GM12874 (cell line): Measurements from ENCODE around the gene DIAPH2.

Experiments
- CTCF ChIP-seq: IDR thresholded peaks from 2 replicates; pipeline ENCODE4 v1.5.1; 2011; ENCODE audit warnings: low read depth, mild to moderate bottlenecking, control low read depth, low read length, moderate library complexity; ENCODE audit not compliant: insufficient read depth

Gene DIAPH2

GRCh38 chrX:97074400-97074799, 389.8 kb downstream of the DIAPH2 start:
- TF ChIP-seq CTCF = no peak

GRCh38 chrX:97089116-97089515, 404.5 kb downstream of the DIAPH2 start:
- no peak for TF ChIP-seq CTCF

- TF ChIP-seq CTCF = no peak
Measured at GRCh38 chrX:97096385-97096784, 411.7 kb downstream of the DIAPH2 start.

GRCh38 chrX:97102938-97103337, 418.3 kb downstream of the DIAPH2 start:
- TF ChIP-seq CTCF = no peak

- no peak for TF ChIP-seq CTCF
Measured at GRCh38 chrX:97109730-97110129, 425.1 kb downstream of the DIAPH2 start.

GRCh38 chrX:97117572-97117971, 432.9 kb downstream of the DIAPH2 start:
- TF ChIP-seq CTCF = no peak

GRCh38 chrX:97119474-97120109, 434.9 kb downstream of the DIAPH2 start:
- no peak for TF ChIP-seq CTCF
